Measurements from ENCODE around the gene KIAA1217. TPM values are rescaled to one million over a fixed set of nuclear protein-coding genes. Genes with fewer than 3 reads are reported as not detected.

Gene KIAA1217
- total RNA-seq, 4 donors from 2014 or later = 46.9 to 108 (median 61.5) TPM

GRCh38 chr10:24375510-24375909, 166.6 kb downstream of the KIAA1217 start:
- no peaks in the 10 kb centered on the region for H3K9me3 ChIP-seq
- no peaks in the 10 kb centered on the region for H3K4me1 ChIP-seq
- no peak overlapping the region for H3K27ac ChIP-seq
- H3K27me3 ChIP-seq = no peaks in the 10 kb centered on the region
- TF ChIP-seq POLR2A (IDR thresholded peaks at IDR 0.05) (no peak), CTCF (IDR thresholded peaks at IDR 0.05) (no peak)
- H3K36me3 ChIP-seq = no peaks in the 10 kb centered on the region
- no peak overlapping the region for H3K4me3 ChIP-seq
- DNase-seq = no peak

GRCh38 chr10:24376731-24377130, 167.8 kb downstream of the KIAA1217 start:
- no peaks in the 10 kb centered on the region for H3K36me3 ChIP-seq
- H3K4me1 ChIP-seq = no peaks in the 10 kb centered on the region
- no peak for TF ChIP-seq CTCF (IDR thresholded peaks at IDR 0.05)
- TF ChIP-seq POLR2A (IDR thresholded peaks at IDR 0.05) = no peak
- no peak overlapping the region for H3K27ac ChIP-seq
- H3K4me3 ChIP-seq = no peak overlapping the region
- no peaks in the 10 kb centered on the region for H3K27me3 ChIP-seq
- no peaks in the 10 kb centered on the region for H3K9me3 ChIP-seq
- no peak for DNase-seq

GRCh38 chr10:24378126-24378920, 169.4 kb downstream of the KIAA1217 start:
- H3K4me1 ChIP-seq = no peaks in the 10 kb centered on the region
- TF ChIP-seq CTCF (IDR thresholded peaks at IDR 0.05) = no peak
- no peak for TF ChIP-seq POLR2A (IDR thresholded peaks at IDR 0.05)
- DNase-seq = no peak
- H3K27ac ChIP-seq = no peak overlapping the region
- H3K4me3 ChIP-seq = no peak overlapping the region
- no peaks in the 10 kb centered on the region for H3K36me3 ChIP-seq
- no peaks in the 10 kb centered on the region for H3K9me3 ChIP-seq
- no peaks in the 10 kb centered on the region for H3K27me3 ChIP-seq

DNA sequence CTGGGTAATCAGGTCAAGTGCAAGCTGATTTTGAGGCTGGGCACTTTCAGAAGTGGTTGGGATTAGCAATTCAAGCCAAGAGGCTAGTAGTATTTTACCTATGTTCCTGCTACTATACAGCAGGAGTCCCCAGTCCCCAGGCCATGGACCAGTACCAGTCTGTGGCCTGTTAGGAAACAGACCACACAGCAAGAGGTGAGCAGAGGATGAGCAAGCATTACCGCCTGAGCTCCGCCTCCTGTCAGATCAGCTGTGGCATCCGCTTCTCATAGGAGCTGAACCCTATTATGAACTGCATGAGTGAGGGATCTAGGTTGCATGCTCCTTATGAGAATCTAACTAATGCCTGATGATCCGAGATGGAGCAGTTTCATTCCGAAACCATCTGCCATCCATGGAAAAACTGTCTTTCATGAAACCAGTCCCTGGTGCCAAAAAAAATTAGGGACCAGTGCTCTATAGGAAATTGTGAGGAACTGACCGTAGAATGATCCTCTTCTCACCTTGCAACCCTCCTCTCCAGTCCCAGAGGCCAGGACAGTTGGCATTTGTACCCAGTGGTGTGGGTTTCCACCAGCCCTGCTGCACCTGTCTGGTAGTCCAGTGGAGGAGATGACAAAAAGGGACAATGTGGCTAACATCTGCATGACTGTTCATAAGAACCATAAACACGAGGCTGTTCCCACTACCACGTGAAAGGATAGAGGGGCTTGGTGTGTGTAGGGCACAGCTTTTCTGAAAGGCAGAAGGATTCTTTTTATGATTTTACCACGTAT, 172.5 kb downstream of the KIAA1217 start:
- DNase-seq = no peak
- H3K27ac ChIP-seq = no peak overlapping the region

DNA sequence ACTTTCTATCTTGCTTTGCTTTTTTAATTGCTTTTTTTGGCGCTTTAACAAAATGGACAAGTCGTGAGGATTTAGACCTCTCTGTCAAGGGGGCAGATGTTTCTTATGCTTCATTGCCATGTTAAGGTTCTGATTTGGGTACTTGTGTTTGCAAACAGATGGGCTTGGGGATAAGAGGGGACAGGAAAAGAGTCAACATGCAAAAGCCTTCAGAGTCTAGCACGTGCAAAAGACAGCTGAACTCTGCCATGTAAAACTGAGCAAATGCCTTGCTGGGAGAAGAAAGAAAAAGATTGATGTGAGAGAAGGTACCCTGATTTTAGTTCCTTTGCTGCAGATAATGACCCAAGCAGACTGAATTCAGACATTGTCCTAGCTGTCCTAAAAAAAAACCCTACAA, 173.1 kb downstream of the KIAA1217 start:
- no peaks in the 10 kb centered on the region for H3K36me3 ChIP-seq
- H3K4me3 ChIP-seq = no peak overlapping the region
- H3K4me1 ChIP-seq = peaks cover 0 to 5% (median 2%) of the 10 kb centered on the region in 4 donors
- H3K9me3 ChIP-seq = no peaks in the 10 kb centered on the region
- no peak for DNase-seq
- no peak overlapping the region for H3K27ac ChIP-seq
- no peak for TF ChIP-seq CTCF (IDR thresholded peaks at IDR 0.05)
- TF ChIP-seq POLR2A (IDR thresholded peaks at IDR 0.05) = no peak
- H3K27me3 ChIP-seq = no peaks in the 10 kb centered on the region

More for the DNA sequence above, 172.5 kb downstream of the KIAA1217 start:
- Histone ChIP-seq H3K4me3 (no peak overlapping the region), H3K9me3 (no peaks in the 10 kb centered on the region), H3K36me3 (no peaks in the 10 kb centered on the region), H3K27me3 (no peaks in the 10 kb centered on the region), H3K4me1 (peaks cover 0 to 5% (median 2%) of the 10 kb centered on the region in 4 donors)
- TF ChIP-seq CTCF (IDR thresholded peaks at IDR 0.05) (no peak), POLR2A (IDR thresholded peaks at IDR 0.05) (no peak)
